LoVo (cell line): Measurements from ENCODE around the gene LTBP4.
A peak's percentile ranks its signal among the peaks of the same experiment; 100 is the strongest.
"Not testable (repeated sequence)": the region's sequence is repeated elsewhere in the genome, so short reads cannot be mapped to it uniquely, and the experiment has no call there.

Experiments used
- DNase-seq: peaks from one replicate; pipeline ENCODE4 v3.0.0-alpha.2; 2016; ENCODE audit warnings: low spot score

Gene LTBP4

GRCh38 chr19:40601134-40601974, at the start of gene LTBP4:
Gene LTBP4 (plus strand): TSS chr19:40601369. CDS start chr19:40601388, 19 bp downstream.
- peak; percentile 53 for DNase-seq

GRCh38 chr19:40552848-40553247, 48.3 kb upstream of the LTBP4 start:
- no peak for DNase-seq

- no peak for DNase-seq
Observed at GRCh38 chr19:40553885-40554857, 47.0 kb upstream of the LTBP4 start.

- no peak for DNase-seq
Observed at GRCh38 chr19:40555978-40556689, 45.0 kb upstream of the LTBP4 start.

GRCh38 chr19:40556953-40557530, 44.1 kb upstream of the LTBP4 start:
- no peak for DNase-seq

GRCh38 chr19:40559394-40559793, 41.8 kb upstream of the LTBP4 start:
- DNase-seq = no peak

- no peak for DNase-seq
Observed at GRCh38 chr19:40560092-40560507, 41.1 kb upstream of the LTBP4 start.

GRCh38 chr19:40561947-40562346, 39.2 kb upstream of the LTBP4 start:
- DNase-seq = no peak

- DNase-seq = not testable (repeated sequence)
Observed at GRCh38 chr19:40564535-40564934, 36.6 kb upstream of the LTBP4 start.

- no peak for DNase-seq
Observed at GRCh38 chr19:40565355-40565754, 35.8 kb upstream of the LTBP4 start.

- DNase-seq = no peak
Observed at GRCh38 chr19:40565910-40566495, 35.2 kb upstream of the LTBP4 start.

GRCh38 chr19:40567040-40567749, 34.0 kb upstream of the LTBP4 start:
- DNase-seq = no peak

GRCh38 chr19:40567750-40568494, 33.2 kb upstream of the LTBP4 start:
- DNase-seq = no peak

GRCh38 chr19:40570313-40571004, 30.7 kb upstream of the LTBP4 start:
- DNase-seq = peak; percentile 99

- DNase-seq = no peak
Observed at GRCh38 chr19:40571005-40571318, 30.2 kb upstream of the LTBP4 start.

- DNase-seq = no peak
Observed at GRCh38 chr19:40571831-40572495, 29.2 kb upstream of the LTBP4 start.

- DNase-seq = no peak
Observed at GRCh38 chr19:40575326-40575725, 25.8 kb upstream of the LTBP4 start.

GRCh38 chr19:40576151-40576584, 25.0 kb upstream of the LTBP4 start:
- DNase-seq = no peak
